Prostate gland (tissue), 2 donors: ENCODE results near the gene DISP3.

Source experiments
- POLR2A ChIP-seq: fragments of 450-650 bp; IDR thresholded peaks from one replicate; pipeline ENCODE4 v1.6.1; 2016; ENCODE audit warnings: antibody characterized with exemption, mild to moderate bottlenecking
- TF ChIP-seq, protein P1 (sequence below), 4 experiments: fragments of 200-600 bp in 2 of 4; fragments of 450-650 bp in 2 of 4; sonication (generic) in 2 of 4; IDR thresholded peaks; 1 replicate in 3 of 4; 2 replicates in 1 of 4; pipeline ENCODE4 v1.5.1; 2016 to 2019; ENCODE audit warnings: antibody characterized with exemption in 4 of 4, mild to moderate bottlenecking in 2 of 4, moderate library complexity in 2 of 4

DNA sequence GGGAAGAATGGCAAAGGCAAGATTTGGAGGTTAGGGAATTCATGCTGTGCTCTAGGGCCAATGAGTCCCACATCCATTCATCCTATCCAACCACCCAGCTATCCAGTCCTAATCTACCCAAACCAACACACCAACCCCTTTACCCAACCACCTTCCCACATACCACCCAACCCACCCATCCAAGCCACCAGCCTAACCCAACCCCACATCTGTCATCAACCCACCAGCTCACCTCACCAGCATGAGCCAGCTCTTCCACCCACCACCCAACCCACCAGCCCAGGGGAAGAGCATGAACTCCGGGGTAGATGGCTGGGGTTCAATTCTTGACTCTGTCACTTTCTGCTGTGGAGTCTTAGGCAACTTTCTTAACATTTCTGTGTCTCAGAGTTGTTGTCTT is 35.9 kb upstream of the DISP3 start:
- TF ChIP-seq, protein P1, sequence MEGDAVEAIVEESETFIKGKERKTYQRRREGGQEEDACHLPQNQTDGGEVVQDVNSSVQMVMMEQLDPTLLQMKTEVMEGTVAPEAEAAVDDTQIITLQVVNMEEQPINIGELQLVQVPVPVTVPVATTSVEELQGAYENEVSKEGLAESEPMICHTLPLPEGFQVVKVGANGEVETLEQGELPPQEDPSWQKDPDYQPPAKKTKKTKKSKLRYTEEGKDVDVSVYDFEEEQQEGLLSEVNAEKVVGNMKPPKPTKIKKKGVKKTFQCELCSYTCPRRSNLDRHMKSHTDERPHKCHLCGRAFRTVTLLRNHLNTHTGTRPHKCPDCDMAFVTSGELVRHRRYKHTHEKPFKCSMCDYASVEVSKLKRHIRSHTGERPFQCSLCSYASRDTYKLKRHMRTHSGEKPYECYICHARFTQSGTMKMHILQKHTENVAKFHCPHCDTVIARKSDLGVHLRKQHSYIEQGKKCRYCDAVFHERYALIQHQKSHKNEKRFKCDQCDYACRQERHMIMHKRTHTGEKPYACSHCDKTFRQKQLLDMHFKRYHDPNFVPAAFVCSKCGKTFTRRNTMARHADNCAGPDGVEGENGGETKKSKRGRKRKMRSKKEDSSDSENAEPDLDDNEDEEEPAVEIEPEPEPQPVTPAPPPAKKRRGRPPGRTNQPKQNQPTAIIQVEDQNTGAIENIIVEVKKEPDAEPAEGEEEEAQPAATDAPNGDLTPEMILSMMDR (IDR thresholded peaks at IDR 0.05), result no peak
- TF ChIP-seq POLR2A, result no peak
